Dermis blood vessel endothelial cell (primary cell): ENCODE data around the gene MOB3A. TPM values are rescaled to one million over a fixed set of nuclear protein-coding genes. Genes with fewer than 3 reads are reported as not detected.
A peak's percentile ranks its signal among the peaks of the same experiment; 100 is the strongest.

Source experiments
- DNase-seq: peaks from one replicate; pipeline ENCODE4 v3.0.0; 2010
- total RNA-seq: library from RNA; depleted of rRNA; stranded (reverse); fragments of >200 nt; gene quantifications from 2 replicates; pipeline ENCODE4 v1.2.3, GENCODE V29; 2014

Gene MOB3A
- total RNA-seq, 1 donor from 2014 or later: 26.4 TPM

DNA sequence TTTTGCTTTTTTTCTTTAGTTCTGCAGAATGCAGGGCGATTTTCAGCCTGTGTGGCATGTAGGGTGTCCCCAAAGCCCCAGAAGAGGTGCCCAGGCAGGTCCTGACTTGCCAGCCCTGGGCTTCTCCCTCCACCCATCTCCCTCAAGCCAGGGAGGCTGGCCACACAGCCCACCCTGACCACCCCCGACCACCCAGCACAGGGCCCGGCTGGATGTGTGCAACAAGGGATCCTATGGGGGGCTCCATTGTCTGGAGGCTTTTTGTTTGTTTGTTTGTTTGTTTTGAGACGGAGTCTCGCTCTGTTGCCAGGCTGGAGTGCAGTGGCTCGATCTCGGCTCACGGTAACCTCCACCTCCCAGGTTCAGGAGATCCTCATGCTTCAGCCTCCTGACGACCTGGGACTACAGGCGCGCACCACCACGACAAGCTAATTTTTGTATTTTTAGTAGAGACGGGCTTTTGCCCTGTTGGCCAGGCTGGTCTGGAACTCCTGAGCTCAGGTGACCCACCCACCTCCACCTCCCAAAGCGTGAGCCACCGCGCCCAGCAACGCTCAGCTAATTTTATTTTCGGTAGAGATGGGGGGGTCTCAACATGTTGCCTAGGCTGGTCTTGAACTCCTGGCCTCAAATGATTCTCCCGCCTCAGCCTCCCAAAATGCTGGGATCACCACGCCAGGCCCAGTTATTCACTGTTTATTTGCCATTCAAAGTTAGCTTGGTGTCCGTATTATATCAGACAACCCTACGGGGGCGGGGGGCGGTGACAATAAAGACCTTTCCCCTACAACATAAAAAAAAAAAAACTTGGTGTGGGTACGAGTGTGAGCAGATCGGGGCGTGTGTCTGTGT is 37.3 kb downstream of the MOB3A start:
- DNase-seq: no peak

GRCh38 chr19:2057484-2058469 is 38.3 kb downstream of the MOB3A start:
- DNase-seq: no peak

- no peak for DNase-seq
Observed at GRCh38 chr19:2056837-2057192, 39.3 kb downstream of the MOB3A start.

DNA sequence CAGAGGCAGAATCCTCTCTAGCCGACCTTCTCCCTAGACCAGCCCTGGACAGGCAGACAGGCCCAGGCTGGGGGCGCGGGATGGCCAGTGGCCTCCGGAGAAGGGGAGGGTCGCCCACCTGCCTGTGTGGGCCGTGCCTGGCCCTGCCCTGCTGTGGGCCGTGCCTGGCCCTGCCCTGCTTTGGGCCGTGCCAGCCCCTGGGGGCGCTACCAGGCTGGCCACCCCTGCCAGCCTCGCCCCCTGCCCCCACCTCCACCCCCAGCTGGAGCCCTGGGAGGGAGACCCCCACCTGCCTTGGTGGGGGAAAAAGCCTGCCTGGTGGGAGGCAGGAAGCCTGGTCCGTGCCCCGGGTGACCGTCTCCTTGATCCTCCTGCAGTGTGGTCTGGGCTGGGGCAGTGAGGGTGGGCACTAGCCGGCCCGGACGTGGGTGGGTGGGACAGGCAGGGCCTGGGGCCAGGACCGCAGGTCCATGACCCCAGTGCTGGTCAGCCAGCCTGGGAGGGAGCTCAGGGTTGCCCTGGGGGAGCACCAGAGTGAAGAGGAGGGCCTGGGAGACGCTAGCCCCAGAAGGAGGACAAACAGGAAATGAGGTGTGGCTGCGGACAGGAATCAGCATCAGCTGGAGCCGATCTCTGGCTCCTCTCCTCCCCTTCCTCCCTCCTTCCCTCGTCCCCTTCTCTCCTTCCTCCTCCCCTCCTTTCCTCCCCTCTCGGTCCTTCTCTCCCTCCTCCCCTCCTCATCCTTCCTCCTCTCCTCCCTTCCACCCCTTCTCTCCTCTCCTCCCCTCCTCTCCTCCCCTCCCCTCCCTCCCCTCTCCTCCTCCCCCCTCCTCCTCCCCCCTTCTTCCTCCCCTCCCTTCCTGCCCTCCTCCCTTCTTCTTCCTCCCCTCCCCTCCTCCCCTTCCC is 39.9 kb downstream of the MOB3A start:
- DNase-seq: peak; percentile 56

- no peak for DNase-seq
Observed at GRCh38 chr19:2054763-2055162, 41.4 kb downstream of the MOB3A start.

GRCh38 chr19:2053601-2054389 is 42.3 kb downstream of the MOB3A start:
- DNase-seq: peak; percentile 86

DNA sequence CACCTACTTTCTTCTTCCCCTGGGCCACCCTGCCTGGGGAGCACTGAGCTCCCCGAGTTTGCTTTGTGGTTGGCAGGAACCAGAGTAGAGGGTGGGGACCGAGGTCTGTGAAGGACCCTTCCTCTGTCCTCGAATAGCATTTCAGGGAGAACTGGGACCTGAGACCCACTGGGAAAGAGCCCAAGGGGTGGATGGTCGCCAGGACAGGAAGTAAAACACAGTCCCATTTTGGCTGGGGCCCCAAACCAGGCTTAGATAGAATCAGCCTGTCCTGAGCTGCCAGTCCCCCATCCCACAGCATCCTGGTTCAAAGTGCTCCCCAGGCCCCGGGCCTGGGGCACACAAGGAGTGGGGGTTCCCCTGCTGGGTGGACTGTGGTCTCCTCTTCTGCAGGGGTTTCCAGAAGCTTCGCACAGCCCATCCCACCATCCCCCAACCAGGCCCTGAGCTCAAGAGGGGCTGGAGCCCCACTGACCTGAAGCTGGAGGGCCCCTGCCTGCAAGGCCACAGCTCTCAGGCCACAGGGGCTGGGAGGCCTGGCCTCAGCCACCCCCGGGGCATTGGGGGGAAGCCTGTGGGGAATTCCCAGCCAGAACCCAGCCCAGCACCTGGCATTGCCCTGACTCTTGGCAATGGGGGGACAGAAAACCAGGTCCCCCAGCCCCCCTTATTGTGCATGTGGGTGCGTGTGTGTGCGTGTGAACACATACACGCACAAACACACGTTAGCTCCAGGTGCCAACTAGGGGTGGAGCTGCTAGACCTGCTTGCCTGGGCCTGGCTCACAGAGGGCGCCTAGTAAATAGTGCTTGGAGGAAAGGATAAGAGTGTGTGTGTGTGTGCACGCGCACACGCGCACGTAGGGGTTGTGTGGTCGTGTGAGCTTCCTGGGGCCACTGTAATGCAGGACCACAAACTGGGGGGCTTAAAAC is 44.1 kb downstream of the MOB3A start:
- DNase-seq: peak; percentile 18

DNA sequence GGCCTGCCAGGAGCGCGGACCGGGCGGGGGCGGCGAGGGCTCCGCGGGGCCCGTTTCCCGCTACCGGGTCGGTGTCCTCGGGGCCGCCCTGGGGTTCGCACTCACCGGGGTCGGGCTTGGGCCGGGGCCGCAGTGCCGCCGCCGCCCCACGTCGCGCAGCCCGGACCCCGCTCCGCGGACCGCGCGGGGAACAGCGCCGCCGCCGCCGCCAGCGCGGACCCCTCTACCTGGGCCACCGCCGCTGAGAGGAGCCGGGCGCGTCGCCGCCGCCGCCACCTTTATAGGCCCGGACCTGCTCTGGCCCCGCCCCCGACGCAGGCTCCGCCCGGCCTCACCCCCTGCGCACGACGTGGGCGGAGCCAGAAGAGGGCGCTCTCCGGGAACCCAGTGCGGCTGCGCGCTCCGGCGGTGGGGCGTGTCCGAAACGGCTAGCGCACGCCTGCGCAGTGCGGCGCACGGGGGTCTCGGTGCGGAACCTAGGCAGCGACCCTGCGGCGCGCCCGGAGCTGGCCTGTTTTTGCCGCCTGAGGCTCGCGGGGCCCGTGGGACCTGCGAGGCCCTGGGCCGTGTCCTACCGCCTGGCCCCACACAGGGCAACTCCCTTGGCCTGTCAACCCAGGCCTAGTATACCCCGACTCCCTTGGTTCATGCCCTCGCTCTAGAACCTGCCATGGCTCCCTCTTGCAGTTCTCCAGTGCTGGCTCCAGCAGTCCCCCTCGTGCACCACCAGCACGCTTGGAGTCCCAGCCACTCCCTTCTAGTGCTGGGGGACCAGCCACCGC is 44.9 kb downstream of the MOB3A start, which contains the start of gene MKNK2:
Gene MKNK2 (minus strand): TSS at position 254 of the 782 bp plus-strand sequence. CDS start 393 bp downstream, outside the sequence.
- peak; percentile 92 for DNase-seq

DNA sequence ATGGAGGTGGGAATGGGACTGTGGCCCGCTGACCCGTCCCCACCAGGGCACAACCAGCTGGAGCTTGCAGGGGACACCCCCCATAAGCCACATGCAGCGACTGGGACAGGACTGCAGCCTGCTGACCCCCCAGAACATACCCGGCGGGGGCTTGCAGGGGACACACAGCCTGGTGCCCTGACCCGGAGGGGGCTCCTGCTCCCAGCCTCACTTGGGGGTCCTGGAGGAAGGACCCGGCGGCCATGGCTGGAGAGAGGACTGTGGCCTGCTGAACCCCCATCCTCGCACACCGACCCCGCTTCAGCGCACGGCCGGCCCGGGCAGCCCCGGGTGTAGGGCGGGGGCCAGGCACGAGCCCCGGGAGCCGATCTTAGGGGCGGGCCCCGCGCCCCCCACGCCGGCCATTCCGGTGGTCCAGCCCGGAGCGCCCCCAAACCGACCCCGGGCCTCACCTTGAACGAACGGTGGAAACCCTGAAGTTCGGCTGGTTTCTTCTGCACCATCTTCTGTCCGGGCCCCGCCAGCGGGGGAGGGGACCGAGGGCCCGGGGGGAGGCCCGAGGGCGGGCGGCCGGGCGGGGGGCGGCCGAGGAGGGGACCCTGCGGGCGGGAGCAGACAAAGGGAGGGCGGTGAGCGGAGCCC is 45.7 kb downstream of the MOB3A start:
- DNase-seq: no peak

DNA sequence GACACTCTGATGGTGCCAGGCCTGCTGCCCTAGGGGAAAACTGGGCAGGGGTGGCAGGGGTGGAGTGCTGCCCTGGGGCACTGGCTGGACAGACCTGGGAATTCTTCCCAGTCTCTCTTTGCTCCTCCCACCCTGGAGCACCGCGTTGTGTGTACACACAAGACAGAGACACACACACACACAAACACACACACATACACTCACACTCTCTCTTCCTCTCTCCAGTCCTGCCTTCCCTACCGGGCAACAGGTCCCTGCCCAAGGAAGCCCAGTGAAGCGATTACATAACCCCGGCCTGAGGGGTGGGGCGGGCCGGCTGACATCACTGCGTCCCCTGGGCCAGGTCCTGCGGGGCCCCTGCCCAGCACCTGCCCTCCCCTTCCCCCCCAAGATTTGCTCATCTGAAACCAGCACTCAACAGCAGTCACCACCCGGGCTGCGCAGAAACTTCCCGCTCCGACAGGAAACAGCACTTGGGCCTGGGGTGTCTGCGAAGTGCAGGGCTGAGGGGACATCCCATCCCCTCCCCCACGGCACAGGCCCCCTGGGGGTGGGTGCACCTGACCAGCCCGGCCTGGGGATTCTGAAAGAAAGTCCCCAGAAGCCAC is 46.3 kb downstream of the MOB3A start:
- DNase-seq: peak; percentile 64

- peak; percentile 39 for DNase-seq
Observed at GRCh38 chr19:2048959-2049740, 47.0 kb downstream of the MOB3A start.

DNA sequence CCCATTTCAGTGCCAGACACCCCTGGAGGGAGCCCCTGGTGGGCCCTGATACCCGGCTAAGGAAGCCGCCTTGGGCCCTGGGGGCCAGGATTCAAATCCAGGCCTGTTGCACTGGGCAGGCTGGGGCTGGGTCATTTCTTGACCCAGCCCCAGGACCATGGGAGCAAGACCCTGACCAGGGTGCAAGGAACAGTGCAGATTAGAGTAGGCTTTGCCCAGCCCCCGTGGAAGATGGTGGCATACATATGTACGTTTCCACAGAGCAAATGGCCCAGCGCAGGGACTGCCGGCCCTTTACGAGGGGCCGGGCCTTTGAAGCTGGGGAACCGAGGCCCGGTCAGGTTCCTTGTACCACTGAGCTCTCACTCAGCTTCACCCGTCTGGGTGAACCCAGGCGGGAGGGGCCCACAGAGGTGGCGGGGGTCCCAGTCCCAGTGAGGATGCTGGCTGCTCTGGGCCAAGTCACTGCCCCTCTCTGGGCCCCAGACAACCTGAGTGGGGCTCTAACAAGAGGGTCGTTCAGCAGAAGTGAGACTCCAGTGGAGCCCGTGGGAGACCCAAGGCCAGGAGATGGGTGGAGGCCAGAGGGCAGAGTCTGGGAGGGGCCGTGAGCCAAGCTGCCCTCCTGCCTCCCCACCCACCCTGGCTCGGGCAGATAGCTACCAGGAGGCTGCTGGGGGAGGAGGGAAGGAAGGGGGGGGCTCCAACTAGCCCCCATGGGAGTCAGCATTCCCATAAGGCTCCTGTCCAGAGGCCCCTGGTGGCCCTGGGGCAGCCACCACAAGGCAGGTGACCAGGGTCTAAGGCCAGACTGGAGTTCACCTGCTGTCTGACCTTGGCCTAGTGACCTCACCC is 47.8 kb downstream of the MOB3A start:
- no peak for DNase-seq

GRCh38 chr19:2047449-2048103 is 48.5 kb downstream of the MOB3A start:
- DNase-seq: peak; percentile 80

GRCh38 chr19:2047076-2047448 is 49.1 kb downstream of the MOB3A start:
- no peak for DNase-seq

GRCh38 chr19:2046046-2046907 is 49.8 kb downstream of the MOB3A start:
- no peak for DNase-seq
